DND-41 (cell line): ENCODE data around the gene SPDL1.

Experiments
- CTCF ChIP-seq: IDR thresholded peaks from 2 replicates; pipeline ENCODE4 v1.5.1; 2012; ENCODE audit warnings: borderline replicate concordance, low read length, moderate library complexity, mild to moderate bottlenecking; ENCODE audit not compliant: poor library complexity, severe bottlenecking; ENCODE audit errors: extremely low read depth
- EZH2 ChIP-seq: IDR thresholded peaks from 3 replicates; pipeline ENCODE4 v1.6.1; 2012; ENCODE audit warnings: borderline replicate concordance, low read depth, mild to moderate bottlenecking, moderate library complexity, low read length, inconsistent platforms; ENCODE audit not compliant: severe bottlenecking

DNA sequence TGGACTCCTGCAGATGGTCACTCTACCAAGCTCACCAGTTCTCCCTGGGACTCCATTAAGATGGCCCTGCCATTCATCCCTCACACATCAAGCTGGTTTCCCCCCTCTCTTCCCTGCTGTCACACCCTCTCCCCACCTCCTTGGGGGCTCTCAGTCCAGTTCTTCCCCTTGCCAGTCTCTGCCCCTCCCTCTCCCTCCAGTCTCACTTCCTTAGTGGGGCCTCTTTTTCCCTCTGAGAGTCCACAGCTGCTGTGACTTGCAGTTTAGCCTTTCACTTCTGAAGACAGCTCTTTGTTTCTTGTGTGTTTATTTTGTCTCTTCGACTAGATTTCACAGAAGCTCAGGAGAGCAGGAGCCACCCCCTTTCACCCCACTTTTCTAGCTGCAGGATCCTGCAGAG lies 64.0 kb downstream of the SPDL1 start:
- no peak for TF ChIP-seq CTCF
- no peak for TF ChIP-seq EZH2
